Stimulated activated naive CD8-positive, alpha-beta T cell treated with anti-CD3 and anti-CD28 coated beads, Interleukin-15, Interleukin-2, amounts not matched to agents 100 ng/mL and 50 ng/mL, for 24 hours (primary cell): Measurements from ENCODE around the gene TBX1.

Experiments
- H3K27ac Mint-ChIP-seq: one replicate; pipeline ENCODE4 v1.8.0; 2021; ENCODE audit warnings: mild to moderate bottlenecking, mixed read lengths
- H3K27me3 Mint-ChIP-seq: one replicate; pipeline ENCODE4 v1.8.0; 2021; ENCODE audit warnings: mixed read lengths
- H3K36me3 Mint-ChIP-seq: one replicate; pipeline ENCODE4 v1.8.0; 2021; ENCODE audit warnings: low read depth, mixed read lengths
- H3K4me1 Mint-ChIP-seq: one replicate; pipeline ENCODE4 v1.8.0; 2021; ENCODE audit warnings: low read depth, mixed read lengths
- H3K4me3 Mint-ChIP-seq: one replicate; pipeline ENCODE4 v1.8.0; 2021; ENCODE audit warnings: mild to moderate bottlenecking, mixed read lengths
- H3K9me3 Mint-ChIP-seq: one replicate; pipeline ENCODE4 v1.8.0; 2021; ENCODE audit warnings: mixed read lengths

Gene TBX1

DNA sequence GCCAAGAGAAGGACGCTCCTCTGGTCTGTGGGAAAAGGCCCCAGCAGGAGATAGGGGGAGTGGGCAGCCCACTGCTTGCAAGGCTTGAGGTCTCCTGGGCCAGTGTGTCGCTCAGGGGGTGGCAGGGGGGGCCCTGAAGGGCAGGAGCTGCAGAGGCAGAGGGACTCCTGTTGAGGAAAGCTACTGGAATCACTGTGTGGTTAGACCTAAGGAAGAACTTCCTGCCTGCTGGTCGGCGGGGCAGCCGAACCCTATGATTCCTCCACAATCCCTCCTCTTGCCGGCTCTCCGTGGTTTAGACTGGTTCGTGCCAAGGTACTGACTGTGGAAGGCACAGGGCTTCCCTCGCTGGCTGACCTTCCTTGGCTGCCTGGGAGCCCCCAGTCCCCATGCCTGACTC, 31.1 kb upstream of the TBX1 start:
- no peaks in the 10 kb centered on the region for H3K36me3 Mint-ChIP-seq
- H3K4me3 Mint-ChIP-seq, result no peak overlapping the region
- H3K4me1 Mint-ChIP-seq, result peaks cover 3% of the 10 kb centered on the region
- H3K9me3 Mint-ChIP-seq, result no peaks in the 10 kb centered on the region
- no peak overlapping the region for H3K27ac Mint-ChIP-seq
- H3K27me3 Mint-ChIP-seq, result peaks cover 11% of the 10 kb centered on the region

DNA sequence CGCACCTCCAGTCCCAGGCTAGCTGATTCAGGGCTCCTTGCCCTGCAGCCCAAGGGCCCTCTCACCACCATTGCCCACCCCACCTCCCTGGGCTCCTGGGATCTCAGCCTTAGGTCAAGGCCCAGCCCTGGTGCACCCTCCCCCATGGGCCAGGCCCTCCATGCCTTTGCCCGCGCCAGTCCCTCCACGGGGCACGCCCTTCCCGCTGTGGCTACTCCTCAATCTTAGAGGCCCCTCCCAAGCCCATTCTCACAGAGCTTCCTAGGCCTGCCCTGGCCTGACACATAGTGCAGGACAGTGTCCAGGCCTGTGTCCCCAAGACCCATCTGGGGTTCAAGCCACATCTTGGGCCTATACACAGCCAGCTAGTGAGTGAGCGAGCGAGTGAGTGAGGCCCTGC, 30.4 kb upstream of the TBX1 start:
- no peak overlapping the region for H3K4me3 Mint-ChIP-seq
- no peaks in the 10 kb centered on the region for H3K36me3 Mint-ChIP-seq
- no peaks in the 10 kb centered on the region for H3K4me1 Mint-ChIP-seq
- no peaks in the 10 kb centered on the region for H3K9me3 Mint-ChIP-seq
- peaks cover 4% of the 10 kb centered on the region for H3K27me3 Mint-ChIP-seq
- H3K27ac Mint-ChIP-seq, result no peak overlapping the region

DNA sequence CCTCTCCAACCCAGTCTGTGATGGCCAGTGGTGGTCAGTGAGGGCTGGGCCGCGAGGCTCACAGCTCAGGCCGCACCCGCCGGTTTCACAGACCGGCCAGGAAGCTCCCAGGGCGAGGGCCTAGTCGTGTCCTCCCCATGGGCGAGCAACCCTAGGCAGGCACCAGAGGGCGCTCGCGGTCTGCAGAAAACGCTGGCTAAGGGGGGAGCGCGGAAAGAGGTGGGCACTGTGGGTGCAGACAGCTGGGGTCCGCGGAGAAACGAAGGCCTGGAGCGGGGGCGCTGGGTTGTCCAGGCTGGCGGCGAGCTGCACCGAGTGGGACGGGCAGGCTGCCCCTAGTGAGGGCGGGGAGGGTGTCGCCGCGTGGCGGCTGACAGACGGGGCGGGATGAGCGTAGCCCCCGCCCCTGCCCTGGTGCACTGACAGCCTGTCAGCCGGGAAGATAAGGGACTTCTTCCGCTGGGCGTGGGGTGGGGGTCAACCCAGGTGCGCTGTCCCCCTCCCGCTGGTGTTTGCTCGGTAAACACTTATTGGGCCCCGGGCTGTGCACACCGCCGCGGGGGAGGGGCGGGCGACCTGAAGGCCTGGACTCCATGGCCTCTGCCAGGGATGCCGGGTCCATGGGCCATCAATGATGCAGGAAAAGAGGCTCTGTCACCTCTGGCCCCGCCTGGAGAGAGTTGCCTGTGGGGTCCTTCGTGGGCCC, 29.8 kb upstream of the TBX1 start:
- H3K27ac Mint-ChIP-seq, result no peak overlapping the region
- no peaks in the 10 kb centered on the region for H3K4me1 Mint-ChIP-seq
- H3K27me3 Mint-ChIP-seq, result no peaks in the 10 kb centered on the region
- H3K36me3 Mint-ChIP-seq, result no peaks in the 10 kb centered on the region
- peak overlapping the region; percentile 37 for H3K4me3 Mint-ChIP-seq
- no peaks in the 10 kb centered on the region for H3K9me3 Mint-ChIP-seq

DNA sequence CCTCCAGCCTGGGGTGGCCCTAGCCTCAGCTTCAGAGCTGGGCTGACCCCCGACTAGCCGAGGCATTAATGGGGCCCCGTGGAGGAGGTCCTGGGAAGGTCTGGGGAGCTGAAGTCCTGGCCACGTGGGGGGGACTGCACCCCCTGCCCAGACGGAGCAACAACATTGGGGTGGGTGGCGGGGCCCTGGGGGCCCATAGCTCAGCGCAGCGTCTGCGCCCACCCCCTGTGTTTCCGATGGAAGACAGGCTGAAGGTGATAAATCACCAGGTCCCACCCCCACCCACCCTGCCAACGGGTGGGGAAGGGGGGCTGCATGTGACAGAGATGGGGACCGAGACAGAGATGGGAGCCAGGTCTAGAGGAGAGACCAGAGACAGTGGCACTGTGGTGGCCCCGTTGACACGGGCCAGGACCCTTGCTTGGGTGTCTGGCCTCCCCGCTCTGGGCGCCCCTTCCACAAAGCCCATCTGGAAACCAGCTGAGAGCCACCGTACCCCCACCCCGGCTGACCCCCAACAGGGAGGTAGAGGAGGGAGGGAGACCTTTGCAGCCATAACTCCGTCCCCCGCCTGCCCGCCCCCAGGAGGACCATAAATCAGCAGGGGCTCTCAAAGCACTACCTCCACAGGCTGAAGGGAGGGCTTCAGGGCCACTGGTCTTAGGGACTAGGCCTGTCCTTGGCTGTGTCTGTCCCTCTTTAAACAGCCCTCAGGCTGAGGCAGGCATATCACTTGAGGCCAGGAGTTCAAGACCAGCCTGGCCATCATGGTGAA, 29.0 kb upstream of the TBX1 start:
- H3K36me3 Mint-ChIP-seq, result no peaks in the 10 kb centered on the region
- no peak overlapping the region for H3K4me3 Mint-ChIP-seq
- no peaks in the 10 kb centered on the region for H3K4me1 Mint-ChIP-seq

DNA sequence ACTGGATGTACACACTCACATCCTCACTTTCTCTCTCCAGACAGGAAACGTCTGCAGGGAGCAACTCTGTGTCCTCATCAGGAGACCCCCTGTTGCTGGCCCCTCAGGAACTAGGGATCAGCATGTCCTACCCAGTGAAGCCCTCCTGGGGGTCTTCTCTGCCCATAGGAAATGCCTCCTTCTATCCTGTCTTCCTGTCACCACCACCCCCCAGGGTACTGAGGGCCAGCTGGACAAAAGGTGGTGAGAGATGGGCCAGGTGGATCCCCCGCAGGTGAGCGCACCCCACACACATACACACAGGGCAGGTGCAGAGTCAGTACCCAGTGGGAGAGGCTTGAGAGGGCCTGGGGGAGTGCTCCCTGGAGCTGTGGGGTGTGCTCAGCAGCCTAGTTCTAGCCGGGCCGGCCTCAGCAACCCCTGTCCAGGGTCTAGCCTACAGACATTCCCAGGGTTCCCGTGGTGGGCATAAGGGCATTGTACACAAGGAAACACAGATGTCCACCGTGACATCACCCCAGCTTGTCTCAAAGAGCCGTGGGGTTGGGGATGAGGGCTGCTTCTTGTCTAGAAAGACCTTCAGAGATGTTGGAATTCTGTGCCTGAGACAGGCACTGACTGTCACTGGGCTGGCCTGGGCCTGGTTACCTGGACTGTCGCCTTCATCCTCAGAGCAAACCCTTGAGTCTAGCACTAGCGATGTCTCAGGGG, 28.0 kb upstream of the TBX1 start:
- H3K27ac Mint-ChIP-seq, result no peak overlapping the region
- no peaks in the 10 kb centered on the region for H3K4me1 Mint-ChIP-seq
- H3K27me3 Mint-ChIP-seq, result no peaks in the 10 kb centered on the region
- no peaks in the 10 kb centered on the region for H3K36me3 Mint-ChIP-seq
- no peaks in the 10 kb centered on the region for H3K9me3 Mint-ChIP-seq
- H3K4me3 Mint-ChIP-seq, result no peak overlapping the region

More for the DNA sequence above, 29.0 kb upstream of the TBX1 start:
- H3K9me3 Mint-ChIP-seq, result no peaks in the 10 kb centered on the region
- no peaks in the 10 kb centered on the region for H3K27me3 Mint-ChIP-seq
- no peak overlapping the region for H3K27ac Mint-ChIP-seq

DNA sequence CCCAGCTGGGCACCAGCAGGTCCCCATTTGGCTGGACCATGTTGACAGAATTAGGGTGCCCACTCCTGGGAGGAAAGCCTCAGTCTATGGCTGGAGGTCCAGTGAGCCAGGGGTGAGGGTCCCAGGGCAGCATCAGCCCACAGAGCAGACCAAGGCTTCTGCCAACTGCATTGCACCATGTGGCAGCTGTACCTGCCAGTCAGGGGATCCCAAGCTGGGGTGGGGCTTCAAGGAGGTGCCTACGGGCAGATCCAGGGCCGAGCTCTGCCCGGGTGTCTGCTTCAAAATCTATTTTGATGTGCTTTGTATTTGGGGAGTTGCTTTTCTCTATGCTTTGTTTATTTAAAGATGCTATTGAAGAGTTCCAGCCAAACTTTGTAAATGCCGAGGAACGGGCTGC, 26.8 kb upstream of the TBX1 start:
- no peak overlapping the region for H3K27ac Mint-ChIP-seq
- no peaks in the 10 kb centered on the region for H3K36me3 Mint-ChIP-seq
- H3K9me3 Mint-ChIP-seq, result no peaks in the 10 kb centered on the region
- no peaks in the 10 kb centered on the region for H3K27me3 Mint-ChIP-seq
- H3K4me3 Mint-ChIP-seq, result no peak overlapping the region
- H3K4me1 Mint-ChIP-seq, result no peaks in the 10 kb centered on the region

DNA sequence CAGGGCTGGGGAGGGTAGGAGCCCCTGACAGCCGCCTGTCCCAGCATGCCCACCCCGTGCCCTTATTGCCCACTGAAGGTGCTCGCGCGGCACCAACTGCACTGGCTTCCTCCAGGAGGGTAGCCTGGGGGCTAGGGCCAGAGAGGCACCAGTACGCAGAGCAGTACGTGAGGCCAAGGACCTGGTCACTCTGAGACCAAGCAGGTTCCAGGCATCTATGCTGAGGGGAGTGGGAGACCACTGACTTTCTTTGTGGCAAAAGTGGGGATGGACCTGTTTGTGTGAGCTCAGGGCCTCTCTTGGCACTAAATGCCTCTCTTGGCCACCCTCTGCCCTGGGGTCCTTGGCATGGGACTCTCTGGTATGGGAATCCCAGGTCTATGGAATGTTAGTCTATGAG, 26.4 kb upstream of the TBX1 start:
- no peaks in the 10 kb centered on the region for H3K36me3 Mint-ChIP-seq

DNA sequence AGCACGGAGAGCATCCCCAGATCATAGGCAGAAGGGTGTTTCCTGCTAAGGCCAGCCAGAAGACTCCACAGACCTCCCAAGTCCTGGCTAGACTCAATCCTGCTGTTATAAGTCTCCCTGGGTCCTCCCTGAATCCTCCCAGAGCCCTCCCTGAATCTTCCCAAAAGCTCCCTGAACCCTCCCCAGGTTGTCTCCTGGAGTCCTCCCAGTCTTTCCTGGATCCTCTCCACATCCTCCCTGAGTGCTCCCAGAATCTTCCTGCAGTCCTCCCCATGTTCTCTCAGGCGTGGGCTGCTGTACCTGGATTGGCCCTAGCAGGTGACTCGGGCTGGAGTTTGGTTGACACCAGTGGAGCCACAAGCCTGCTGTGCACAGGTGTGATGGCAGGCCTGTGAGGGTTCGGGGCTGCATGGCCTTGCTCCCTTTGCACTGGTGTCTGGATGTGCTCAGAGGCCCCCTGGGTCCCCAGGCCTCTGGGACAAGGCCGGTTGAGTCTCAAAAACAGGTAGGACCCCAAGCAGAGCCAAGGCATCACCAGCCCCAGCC, 25.7 kb upstream of the TBX1 start:
- Mint-ChIP-seq H3K4me1 (no peaks in the 10 kb centered on the region), H3K27ac (no peak overlapping the region), H3K27me3 (no peaks in the 10 kb centered on the region), H3K36me3 (no peaks in the 10 kb centered on the region), H3K4me3 (no peak overlapping the region), H3K9me3 (no peaks in the 10 kb centered on the region)

More for the DNA sequence above, 26.4 kb upstream of the TBX1 start:
- Mint-ChIP-seq H3K27ac (no peak overlapping the region), H3K4me1 (no peaks in the 10 kb centered on the region), H3K4me3 (no peak overlapping the region), H3K27me3 (no peaks in the 10 kb centered on the region), H3K9me3 (no peaks in the 10 kb centered on the region)

DNA sequence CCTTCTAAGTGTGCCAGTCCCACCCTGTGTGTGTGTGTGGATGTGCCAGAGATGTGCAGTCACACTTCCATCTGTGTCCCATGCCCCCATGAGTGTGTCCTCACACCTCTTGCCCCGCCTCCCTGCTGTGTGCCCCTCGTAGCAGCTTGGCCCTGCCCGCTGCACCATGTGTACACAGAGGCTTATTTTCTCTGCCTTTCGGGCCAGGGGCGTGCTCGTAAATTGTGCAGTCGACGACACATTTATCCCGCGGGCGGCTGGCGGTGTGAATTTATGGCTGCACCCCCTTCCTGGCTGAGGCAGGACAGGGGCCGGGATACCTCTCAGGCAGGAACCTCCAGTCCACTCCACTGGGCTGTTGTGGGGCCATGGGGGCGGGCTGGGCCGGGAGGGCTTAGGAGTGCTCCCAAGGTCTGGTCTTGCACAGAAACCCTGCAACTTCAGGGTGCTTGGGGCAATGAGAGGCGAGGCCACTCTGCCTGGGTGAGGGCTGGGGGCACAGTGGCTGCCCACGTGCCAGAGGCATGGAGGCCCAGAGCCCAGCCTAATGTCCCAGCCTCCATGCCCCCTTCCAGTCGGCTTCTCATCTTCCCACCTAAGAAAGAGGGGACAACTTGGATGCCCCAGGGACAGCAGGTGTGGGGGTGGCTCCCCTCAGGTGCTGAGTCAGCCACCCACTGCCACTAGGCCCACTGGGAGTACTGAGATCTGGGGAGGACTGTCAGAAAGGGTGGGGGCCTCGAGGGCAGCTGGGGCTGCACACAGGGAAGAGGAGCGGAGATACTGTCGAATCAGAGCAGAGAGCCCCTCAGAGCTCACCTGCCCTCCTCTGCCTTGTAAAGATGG, 24.7 kb upstream of the TBX1 start:
- H3K4me1 Mint-ChIP-seq, result no peaks in the 10 kb centered on the region
- H3K27ac Mint-ChIP-seq, result no peak overlapping the region
- no peak overlapping the region for H3K4me3 Mint-ChIP-seq
- no peaks in the 10 kb centered on the region for H3K9me3 Mint-ChIP-seq
- H3K36me3 Mint-ChIP-seq, result no peaks in the 10 kb centered on the region
- no peaks in the 10 kb centered on the region for H3K27me3 Mint-ChIP-seq

DNA sequence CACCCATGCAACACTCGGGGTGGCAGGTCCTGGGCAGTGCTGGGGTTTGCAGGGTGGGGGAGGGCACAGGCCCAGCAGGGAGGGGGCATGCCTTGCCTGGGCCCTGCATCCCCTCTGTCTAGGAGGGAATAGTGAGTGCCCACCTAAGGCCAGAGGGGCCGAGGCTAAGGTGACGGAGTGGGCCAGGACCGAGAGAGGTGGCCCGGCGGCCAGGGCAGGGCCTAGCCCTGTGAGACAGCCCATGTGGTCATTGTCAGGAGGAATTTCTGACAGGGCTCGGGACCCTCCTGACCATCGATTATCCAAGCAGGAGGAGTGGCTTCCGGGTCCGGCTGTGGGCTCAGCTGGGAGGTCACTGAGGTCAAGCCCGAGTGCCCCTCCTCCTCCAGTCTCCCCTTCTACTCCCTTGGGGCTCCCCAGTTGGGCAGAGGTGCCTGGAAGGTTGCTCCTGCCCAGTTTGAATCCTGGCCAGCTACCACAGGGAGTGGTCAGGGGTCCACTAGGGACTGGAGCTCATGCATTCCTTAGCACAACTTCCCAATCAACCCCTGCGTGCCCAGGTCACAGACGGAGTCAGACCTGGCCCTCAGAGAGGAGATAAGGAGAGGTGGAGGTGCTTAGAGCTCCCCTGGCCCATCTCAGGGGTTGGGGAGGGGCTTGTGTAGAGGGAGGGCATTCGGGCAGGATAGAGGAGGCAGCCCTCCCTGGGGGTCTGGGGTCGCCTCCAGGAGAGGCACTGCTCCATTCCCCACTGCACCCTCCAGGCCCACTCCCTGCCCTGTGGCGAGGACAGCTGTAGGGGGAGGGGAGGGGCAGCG, 22.5 kb upstream of the TBX1 start:
- H3K36me3 Mint-ChIP-seq, result no peaks in the 10 kb centered on the region
- no peaks in the 10 kb centered on the region for H3K27me3 Mint-ChIP-seq
- no peaks in the 10 kb centered on the region for H3K9me3 Mint-ChIP-seq
- H3K4me1 Mint-ChIP-seq, result no peaks in the 10 kb centered on the region
- H3K4me3 Mint-ChIP-seq, result no peak overlapping the region
- no peak overlapping the region for H3K27ac Mint-ChIP-seq

DNA sequence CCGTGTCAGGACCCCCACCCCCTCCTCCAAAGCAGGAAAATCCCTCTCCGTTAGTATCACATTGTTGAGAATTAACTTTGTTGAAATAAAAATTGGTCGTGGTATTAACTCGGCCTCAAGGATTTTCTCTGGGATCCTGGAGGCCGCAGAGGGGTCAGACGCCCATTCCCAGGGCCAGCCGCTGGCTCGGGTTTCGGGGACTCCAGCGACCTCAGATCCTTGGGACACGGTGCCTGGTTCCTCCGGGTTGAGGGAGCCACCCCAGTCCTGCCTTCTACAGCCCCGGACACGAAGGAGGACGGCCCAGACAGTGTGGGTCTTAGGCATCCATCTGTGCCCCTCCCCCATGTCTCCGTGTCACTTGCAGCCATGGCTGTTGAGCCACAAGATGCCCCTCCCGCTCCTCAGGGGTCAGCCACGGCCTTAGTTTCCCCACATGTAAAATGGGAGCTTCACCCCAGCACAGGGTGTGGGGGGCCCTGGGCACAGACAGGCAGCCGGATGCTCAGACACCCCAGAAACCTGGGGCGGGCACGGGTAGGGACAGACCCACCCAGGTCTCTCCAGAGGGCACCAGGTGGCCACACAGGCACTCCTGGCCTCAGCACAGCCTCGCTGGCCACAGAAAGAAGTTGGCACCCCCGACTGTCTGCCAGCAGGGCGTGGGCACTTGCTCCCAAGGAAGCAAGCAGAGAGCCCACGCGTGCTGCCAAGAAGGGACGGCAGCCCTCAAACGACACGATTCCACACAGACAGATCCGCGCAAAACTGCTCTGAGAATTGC, 21.7 kb upstream of the TBX1 start:
- no peak overlapping the region for H3K4me3 Mint-ChIP-seq
- no peaks in the 10 kb centered on the region for H3K4me1 Mint-ChIP-seq
- H3K27ac Mint-ChIP-seq, result no peak overlapping the region
- H3K9me3 Mint-ChIP-seq, result no peaks in the 10 kb centered on the region
- H3K36me3 Mint-ChIP-seq, result no peaks in the 10 kb centered on the region
- H3K27me3 Mint-ChIP-seq, result no peaks in the 10 kb centered on the region

DNA sequence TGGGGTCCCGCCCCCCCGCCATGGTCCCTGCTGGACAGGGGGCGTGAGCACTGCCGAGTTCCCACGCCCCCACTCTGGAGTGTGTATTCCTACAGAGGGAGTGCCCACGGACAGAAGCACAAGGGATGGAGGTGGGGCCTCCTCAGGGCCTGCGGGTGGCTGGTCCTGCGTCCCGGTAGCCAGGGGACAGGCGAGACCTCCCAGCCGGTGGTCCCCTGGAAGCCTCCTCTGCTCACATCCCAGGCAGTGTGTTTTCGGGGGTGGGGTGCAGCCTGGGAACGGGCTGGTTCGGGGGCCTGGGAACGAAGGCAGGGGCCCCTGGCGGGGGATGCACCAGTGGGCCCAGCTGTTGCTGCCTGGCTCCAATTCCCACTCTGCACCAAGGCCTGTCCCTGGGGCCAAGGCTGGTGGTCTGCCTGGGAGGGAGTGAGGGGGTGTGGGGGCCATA, 21.1 kb upstream of the TBX1 start:
- Mint-ChIP-seq H3K9me3 (no peaks in the 10 kb centered on the region), H3K4me3 (no peak overlapping the region), H3K27ac (no peak overlapping the region), H3K36me3 (no peaks in the 10 kb centered on the region), H3K27me3 (no peaks in the 10 kb centered on the region), H3K4me1 (no peaks in the 10 kb centered on the region)

DNA sequence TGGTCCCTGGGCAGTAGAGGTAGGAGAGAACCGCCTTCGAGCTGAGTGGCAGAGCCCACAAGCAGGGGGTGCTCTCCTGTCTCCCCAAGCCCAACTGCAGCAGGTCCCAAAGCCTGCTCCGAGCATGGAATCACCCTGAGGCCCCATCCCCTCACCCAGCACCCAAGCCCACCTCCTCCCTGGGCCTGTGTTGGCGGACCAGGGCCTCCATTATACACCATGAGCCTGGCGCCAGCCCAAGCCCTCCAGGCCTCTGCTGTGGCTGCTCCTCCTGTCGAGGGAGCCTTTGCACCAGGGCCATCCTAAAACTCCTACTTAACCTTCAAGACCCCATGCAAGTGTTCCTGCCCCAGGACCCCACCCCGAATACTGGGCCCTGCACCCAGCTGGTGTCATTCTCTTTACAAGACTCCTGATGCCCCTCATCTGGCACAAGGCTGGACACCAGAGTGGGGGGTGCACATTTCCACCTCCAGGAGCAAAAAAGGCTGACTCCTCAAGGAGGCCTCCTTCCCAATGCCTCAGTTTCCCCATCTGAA, 20.6 kb upstream of the TBX1 start:
- no peaks in the 10 kb centered on the region for H3K4me1 Mint-ChIP-seq
- H3K27ac Mint-ChIP-seq, result no peak overlapping the region
- H3K9me3 Mint-ChIP-seq, result no peaks in the 10 kb centered on the region

More for the DNA sequence above, 20.6 kb upstream of the TBX1 start:
- H3K27me3 Mint-ChIP-seq, result no peaks in the 10 kb centered on the region
- no peaks in the 10 kb centered on the region for H3K36me3 Mint-ChIP-seq
- no peak overlapping the region for H3K4me3 Mint-ChIP-seq
